Endometrium (tissue), 2 donors: ENCODE data around the gene DCLK1.
A peak's percentile ranks its signal among the peaks of the same experiment; 100 is the strongest.

ENCODE experiments used
- FAIRE-seq: peaks from 2 replicates; lab custom pipeline; 2012; peaks lifted over from hg19 to GRCh38; lab: Jason Lieb, UNC
- donor health status: control.
- donor health status: control.

DCLK1 gene

DNA sequence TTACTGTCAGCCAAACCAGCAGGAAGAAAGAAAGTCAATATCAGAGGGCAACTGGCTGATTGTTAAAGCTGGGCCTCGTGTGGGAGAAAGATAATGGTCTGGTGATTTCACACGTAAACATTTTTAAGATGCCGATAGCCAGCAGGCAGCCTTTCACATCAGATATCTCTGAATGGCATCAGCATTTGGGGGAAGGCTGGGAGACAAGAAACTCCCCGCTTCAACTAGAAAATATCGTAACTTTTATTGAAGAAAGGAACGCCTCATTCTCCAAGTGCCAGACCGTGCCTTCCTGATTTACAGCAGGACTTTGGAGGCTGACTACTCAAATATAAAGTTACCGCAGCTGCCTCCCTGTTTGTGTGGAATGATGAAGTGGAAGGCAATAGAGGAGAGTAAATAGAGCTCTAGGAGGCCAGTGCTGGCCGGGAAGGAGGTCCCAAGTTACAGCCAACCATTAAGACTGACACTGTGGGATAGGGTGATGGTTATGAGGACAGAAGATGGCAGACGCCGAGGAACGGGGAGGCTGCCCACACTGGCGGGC lies 370.4 kb downstream of the DCLK1 start:
- FAIRE-seq, result no peak

DNA sequence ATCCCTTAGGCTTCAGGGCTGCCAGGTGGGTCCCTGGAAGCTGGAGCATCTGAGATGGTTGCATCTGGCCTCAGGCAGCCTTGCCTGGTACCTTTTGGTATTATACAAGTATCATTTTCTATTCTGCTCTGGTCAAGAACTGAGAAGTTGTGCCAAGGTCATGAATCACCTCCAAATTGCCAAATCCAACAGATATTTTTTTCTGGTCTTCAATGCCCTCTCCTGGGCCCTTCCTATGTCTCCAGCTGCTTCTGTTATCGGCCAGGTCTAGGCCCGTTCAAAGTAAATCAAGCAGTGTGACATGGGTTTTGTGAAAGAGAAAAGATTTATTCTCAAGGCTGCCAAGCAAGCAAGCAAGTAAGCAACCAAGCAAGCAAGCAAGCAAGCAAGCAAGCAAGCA lies 383.6 kb downstream of the DCLK1 start:
- FAIRE-seq, result no peak

DNA sequence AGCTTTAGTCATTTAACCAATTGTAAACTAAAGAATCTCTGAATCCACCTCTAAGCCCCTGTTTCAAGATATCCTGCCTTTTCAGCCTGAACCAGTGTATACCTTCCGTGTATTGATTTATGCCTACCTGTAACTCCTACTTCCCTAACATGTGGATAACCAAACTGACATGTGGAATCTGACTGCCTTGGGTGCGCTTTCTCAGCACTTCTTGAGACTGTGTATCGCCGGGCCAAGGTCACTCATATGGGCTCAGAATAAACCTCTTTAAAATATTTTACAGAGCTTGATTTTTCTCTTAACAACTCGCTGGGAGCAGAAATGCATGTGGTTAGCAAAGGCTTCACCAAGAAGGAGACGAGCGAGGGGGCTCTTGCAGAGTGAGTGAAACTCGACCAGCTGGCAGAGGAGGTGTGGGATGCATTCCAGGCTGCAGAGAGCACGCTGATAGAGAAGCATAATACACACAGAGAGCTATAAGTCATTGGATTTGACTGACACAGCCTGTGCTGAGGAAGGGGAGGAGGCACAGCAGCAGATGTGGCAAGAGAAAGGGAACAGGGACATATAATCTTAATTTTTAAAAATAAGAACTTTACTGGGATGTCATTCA lies 386.5 kb downstream of the DCLK1 start:
- no peak for FAIRE-seq

DNA sequence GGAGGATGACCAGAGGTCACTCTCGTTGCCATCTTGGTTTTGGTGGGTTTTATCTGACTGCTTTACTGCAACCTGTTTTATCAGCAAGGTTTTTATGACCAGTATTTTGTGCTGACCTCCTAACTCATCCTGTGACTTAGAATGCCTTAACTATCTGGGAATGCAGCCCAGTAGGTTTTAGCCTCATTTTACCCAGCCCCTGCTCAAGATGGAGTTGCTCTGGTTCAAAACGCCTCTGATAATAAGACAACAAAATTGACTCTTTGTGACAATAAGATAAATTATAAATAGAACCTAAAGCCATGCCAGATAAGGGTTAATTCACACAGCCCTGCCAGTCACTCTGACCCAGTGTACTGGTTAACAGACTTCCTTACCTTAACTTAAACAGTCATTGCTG lies 387.0 kb downstream of the DCLK1 start:
- no peak for FAIRE-seq

DNA sequence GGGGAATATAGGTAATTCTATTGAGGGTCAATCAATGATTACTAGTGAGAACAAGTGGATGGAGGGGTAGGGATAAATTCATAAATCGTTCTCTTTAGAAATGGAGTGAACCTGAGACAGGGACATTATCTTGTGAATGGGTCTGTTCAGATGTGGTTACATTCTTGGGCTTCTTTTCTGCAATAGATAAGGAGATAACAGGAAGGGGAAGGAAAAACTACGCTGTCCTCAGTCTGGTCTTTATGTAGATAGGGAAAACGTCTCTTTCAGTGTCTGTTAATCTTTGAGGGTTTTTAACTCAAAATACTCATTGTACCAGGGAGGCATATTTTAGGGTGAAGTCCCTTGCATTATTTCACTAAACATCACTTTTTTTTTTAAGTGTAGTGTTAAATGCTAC lies 388.0 kb downstream of the DCLK1 start:
- FAIRE-seq, result no peak

DNA sequence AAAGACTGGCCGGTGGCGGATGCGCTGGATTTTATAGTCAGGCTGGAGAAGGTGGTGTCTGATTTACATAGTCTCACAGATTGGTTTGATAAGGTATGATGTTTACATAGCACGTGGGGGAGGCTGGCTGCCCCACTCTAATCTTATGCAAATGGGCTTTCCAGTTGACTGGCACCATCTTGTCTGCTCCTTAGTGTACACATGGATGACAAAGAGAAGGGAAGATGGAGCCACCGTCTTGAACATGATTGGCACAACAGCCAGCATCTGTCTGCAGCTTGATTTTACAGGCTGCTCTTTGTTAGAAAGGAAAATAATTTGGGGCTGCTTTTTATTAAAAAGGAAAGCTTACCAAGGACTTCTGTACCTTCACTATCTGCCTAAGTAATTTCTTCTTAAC lies 389.5 kb downstream of the DCLK1 start:
- no peak for FAIRE-seq

DNA sequence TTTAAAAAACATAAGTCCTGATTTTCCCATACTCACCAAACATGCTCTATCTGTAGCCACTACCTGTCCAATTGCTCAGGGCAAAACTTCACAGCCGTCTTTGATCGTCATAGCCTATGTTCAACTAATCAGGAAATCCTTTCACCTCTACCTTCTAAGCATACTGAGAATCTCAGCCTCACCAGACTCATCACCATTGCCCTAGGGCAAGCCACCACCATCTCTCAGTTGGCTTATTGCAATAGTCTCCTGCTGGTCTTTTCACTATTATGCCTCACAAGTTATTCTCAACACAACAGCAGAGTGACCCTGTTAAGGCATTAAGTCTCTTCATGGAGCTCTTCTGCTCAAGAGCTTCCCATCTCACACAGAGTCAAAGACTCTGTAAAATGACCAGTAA lies 394.3 kb downstream of the DCLK1 start:
- no peak for FAIRE-seq

DNA sequence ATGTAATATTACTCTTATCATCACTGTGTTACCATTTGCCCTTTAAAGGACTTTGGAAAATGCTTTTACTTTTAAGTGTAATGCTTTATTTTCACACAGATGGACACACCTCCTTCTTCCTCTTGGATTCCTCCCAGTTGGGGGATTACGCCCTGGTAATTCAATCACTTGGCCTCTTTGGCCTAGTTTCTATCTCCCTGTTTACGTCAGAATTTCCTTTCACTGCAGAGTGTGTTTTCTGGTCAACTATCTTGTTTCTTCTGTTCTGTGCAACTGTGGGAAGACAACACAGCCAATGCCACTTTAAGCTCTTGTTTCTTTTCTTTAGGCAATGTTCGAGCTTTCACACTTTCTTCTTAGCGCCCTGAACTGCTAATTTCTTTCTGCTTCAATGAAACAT lies 397.4 kb downstream of the DCLK1 start:
- no peak for FAIRE-seq

DNA sequence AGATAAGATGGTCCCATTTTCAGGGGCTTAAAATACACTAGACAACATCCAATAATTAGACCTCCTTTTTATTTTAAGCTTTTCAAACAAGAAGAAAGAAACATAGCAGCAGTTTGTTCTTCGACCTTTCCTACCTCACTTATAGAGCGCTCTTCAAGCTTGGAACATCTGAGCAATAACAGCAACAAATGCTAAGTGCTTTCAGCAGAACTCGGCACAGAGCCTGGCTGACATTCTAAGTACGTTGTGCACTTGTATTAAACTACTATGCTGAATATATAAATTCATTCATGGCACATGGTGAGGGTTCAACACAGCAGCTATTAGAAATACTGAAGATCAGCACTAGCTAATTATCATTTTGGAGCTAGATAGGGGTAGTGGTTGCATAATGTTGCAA lies 398.6 kb downstream of the DCLK1 start:
- no peak for FAIRE-seq

DNA sequence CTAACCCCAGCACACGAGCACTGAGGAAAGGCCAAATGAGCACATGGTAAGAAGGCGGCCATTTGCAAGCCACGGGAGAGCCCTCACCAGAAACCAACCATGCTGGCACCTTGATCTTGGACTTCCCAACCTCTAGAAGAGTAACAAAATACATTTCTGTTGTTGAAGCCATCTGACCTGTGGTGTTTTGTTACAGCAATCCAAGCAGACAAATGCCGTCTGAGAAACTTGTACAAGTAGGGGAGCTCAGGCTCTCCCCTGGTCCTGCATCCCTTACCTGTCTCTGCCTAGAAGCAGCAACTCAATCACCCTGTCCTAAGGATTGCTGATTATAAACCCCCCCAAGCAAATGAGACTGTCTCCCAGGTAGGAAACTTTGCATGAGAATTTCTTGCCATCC lies 399.7 kb downstream of the DCLK1 start:
- no peak for FAIRE-seq

DNA sequence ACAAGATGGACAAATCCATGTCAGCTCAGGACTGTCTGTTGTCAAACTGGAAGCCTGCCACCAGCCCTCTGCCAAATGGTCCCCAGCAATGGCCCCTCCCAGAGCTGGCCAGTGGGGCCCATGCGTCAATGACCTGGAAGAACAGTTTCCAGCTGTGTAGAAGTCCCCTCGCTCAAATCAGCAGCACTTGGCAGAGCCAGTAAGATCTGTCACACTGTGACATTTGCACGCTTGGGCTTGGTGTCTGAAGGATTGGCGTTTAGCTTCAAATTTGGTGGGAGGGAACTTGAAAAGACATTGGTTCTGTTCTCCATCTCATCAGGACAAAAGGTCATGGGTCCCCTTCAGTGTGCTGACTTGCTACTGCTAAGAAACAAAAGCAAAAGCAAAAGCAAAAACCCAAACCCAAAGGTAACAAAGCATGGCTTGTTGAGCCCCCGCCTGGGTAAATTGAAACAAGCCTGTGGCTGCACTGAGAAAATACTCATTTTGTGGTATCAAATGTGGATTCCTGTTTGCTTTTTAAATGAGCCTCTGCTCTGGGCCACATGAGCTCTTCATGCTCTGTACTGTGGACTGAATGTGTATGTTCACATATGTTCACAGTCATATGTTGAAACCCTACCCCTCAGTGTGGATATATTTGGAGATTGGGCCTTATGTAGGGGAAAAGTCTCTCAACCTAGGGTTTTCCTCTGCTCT lies 401.1 kb downstream of the DCLK1 start:
- no peak for FAIRE-seq

DNA sequence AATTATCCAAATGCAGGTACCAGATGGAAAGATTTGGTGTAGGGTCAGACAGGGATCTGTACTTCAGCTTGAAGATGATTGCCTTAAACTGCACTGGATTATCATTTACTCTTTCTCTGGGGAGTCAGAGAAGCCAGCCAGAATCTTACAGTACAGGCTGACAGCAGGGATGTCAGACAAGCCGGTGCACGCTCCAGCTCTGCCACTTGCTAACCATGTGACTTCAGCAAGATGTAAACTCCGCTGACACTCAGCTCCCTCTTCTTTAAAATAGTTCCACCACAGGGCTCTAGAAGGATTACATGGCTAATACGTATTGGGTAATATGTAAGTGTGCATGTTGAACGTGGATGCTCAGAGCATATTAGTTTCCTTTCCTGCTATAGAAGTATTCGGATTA lies 403.3 kb downstream of the DCLK1 start:
- FAIRE-seq, result no peak

DNA sequence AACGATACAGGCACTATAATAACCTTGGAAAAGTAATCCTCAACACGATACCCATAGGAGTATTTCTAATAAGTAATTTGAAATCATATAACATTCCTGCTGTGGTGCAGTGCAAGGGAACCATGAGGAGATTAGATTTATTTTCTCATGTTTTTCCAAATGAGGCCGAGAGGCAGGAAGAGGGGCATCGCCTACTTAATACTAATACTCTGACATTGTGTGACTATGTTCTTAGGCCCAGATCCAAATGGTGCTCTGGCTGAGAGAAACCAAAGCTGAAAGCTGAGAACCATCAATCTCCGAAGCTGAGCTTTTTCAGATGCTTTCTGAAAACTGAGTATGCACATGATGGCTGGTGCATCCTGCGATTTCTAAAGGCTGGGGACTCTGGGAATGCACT lies 406.7 kb downstream of the DCLK1 start:
- FAIRE-seq, result no peak

DNA sequence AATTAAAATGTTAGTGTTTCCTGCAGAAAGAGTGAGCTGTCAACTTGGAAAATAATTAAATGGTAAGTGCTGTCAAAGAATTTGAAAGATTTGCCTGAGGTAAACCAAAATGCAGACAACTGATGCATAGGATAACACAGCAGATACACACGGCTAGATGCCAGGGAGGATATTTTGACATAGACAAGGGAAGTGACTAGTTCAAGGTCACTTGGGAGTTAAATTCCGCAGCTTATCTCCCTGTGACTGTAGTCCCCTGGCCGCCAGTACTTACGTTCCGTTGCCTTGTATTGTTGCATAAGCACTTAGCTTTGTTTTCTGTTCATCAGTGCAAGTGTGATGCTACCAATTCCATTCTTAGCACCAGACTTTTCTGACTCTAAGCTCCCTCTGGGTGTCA lies 407.4 kb downstream of the DCLK1 start:
- FAIRE-seq, result no peak

DNA sequence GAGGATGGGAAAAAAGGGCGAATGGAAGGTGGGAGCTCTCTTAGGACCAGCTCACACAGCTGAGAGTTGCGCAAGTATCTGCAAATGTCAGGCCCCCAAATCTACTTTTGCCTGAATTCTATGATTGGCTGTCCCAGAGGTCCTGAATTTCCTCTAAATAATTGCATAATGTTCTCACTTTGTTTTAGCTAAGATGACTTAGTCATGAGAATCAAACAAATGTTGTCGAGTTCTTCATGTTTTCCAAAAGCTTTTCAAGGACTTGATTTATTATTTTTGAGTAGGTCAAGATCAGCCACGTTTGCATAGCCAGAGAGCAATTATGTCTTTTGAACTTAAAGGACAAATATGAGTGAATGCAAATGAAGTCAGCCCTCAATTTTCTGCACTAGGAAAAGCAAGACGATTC lies 408.1 kb downstream of the DCLK1 start:
- FAIRE-seq, result peak; percentile 4

DNA sequence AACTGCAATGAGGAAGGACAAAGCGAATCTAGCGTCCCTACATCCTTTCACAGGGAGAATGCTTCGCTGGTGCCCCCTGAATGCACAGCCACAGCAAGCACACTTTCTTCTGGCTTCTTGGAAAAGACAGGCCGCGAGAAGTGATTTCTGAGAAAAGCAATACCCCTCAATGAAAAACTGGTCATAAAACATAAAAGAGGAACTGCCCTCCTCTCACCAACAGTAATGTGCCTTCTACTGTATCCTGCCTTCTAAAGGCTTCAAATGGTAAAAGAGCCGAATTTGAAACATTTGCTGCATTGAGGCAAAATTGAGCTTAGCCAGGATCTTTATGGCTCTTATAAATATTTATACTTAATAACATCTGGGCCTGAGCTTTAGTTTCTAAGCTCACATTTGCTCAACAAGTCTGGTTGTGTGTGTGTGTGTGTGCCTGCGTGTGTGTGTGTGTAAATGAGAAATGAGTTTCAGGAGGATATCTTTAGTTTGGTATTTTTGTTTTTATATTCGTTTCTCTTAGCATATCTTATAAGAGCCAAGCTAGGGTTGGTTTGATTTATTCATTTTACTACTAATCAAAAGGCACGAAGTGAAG lies 408.6 kb downstream of the DCLK1 start:
- peak; percentile 83 for FAIRE-seq

DNA sequence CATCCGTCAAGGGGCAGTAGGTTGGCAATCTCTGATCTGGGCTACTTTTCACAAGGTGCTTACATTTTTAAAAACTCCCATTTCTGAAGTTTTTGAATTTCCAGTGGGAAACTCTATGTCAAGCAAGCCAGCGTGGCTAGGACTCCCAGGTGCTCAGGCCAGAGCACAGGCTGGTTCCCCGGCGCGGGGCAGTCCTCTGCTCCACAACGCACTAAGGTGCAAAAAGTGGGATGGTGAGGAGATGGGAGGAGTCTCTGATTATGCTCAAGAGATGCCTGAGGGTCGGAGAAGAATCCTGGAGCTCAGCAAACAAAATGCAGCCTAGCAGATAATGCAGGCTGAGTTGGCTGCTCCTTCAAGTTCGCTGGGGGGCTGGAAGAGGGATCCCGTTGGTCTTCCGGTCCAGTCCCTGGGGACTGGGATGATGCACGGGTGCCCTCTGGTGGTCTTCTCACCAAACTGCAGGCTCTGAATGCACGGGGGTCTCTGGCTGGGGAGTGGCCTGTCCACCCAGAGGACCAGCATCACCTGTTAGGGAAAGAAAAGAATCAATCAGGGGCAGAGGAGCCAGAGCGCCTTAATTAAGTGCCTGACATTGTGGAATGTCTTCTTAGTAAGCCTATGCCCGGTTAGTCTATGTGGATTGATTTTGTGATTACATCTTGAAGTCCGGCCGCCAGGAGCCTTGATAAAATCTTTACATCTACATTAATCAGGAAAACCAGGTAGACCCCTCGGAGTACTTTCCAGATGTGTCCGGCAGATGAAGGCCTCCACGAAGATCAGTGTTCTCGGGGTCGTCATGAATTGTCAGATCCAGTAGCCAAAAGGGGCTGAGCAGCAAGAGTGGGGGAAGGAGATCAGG lies 410.3 kb downstream of the DCLK1 start:
- no peak for FAIRE-seq

DNA sequence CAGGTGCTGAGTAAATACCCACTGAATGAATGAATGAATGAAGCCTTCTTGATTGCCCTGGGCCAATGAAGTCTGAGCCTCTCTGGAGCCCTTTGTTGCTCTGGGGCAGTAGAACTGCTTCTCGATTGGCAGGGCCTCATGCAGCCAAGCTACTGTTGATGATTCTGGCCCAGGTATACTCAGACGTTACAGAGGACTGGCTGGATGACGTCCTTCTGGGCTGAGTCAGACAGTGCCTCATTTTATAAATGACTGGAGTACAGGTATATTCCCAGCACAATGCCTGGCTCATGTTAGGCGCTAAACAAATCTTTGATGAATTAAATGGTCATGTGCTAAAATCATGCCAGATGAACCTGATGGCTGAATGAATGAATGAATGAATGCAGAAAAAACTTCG lies 410.9 kb downstream of the DCLK1 start:
- FAIRE-seq, result no peak
